IPS-15b (cell line): ENCODE results near the gene USP47.

ENCODE experiments used
- H3K27me3 ChIP-seq: one replicate; pipeline ENCODE4 v1.6.1; 2013; ENCODE audit warnings: low read length; ENCODE audit not compliant: control insufficient read depth, insufficient read depth
- H3K36me3 ChIP-seq: one replicate; pipeline ENCODE4 v1.6.1; 2013; ENCODE audit warnings: low read length; ENCODE audit not compliant: control insufficient read depth, insufficient read depth
- H3K4me1 ChIP-seq: one replicate; pipeline ENCODE4 v1.6.1; 2013; ENCODE audit warnings: mild to moderate bottlenecking, low read length; ENCODE audit not compliant: control insufficient read depth, insufficient read depth
- H3K4me3 ChIP-seq: one replicate; pipeline ENCODE4 v1.5.1; 2013; ENCODE audit warnings: low read depth, low read length
- H3K9ac ChIP-seq: one replicate; pipeline ENCODE4 v1.6.1; 2013; ENCODE audit warnings: low read depth, mild to moderate bottlenecking, low read length
- H3K9me3 ChIP-seq: one replicate; pipeline ENCODE4 v1.6.1; 2013; ENCODE audit warnings: mild to moderate bottlenecking, low read length; ENCODE audit not compliant: control insufficient read depth, insufficient read depth

The USP47 gene

DNA sequence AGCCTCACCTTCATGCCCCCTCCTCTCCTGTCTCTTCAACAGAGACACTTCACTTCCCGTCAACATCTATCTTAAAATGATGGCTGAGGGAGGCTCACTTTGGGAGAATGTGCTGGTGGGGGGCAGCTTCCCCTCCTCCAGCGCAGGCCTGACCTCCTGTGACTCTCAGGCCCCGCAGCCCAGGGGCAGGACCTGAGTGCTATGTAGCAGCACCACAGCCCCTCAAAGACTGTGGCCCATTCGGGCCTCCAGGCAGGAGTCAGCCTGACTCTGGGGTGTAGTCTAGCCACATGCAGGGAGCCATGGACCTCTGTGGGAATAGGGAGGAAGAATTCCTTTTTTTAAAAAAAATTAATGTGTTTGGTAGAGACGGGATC is 123.0 kb downstream of the USP47 start:
- Histone ChIP-seq H3K27me3 (no peaks in the 10 kb centered on the region), H3K36me3 (peaks cover 3% of the 10 kb centered on the region), H3K9ac (no peak overlapping the region), H3K4me3 (no peak overlapping the region), H3K9me3 (no peaks in the 10 kb centered on the region), H3K4me1 (peaks cover 3% of the 10 kb centered on the region)

GRCh38 chr11:11965192-11965591 is 123.4 kb downstream of the USP47 start:
- H3K27me3 ChIP-seq = no peaks in the 10 kb centered on the region
- H3K9ac ChIP-seq = no peak overlapping the region
- H3K4me1 ChIP-seq = peaks cover 3% of the 10 kb centered on the region
- H3K36me3 ChIP-seq = peaks cover 3% of the 10 kb centered on the region
- no peak overlapping the region for H3K4me3 ChIP-seq
- no peaks in the 10 kb centered on the region for H3K9me3 ChIP-seq

DNA sequence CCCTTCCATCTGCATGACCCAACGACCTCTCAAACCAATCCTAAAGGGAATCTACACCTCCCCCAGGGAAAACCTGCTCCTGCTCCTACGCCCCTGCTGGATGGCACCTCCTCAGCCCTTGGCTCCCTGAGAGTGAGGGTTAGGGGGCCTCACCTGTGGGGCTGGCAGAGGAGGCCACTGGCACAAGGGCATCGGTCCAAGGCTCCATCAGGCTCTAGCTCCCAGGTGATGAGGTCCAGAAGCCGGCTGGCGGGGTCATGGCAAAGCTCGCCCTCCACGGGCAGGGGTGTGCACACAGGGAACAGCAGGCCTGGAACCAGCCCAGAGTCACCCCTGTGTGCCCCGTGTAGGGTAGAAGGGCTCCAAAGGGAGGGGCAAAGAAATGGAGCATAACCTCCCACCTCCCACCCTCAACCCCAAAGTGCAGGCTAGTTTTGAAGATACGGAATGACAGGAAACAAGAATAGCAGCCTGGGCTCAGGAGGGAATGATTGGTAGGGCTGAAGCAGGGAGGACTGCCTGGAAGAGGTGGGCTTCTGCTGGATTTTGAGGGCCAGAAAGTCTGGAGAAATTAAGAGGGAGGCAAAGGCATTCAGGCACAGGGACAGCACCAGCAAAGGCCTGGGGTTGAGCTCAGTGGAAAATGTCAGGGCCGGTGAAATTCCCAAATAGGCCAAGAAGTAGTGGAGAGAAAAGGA is 124.0 kb downstream of the USP47 start:
- no peaks in the 10 kb centered on the region for H3K9me3 ChIP-seq
- H3K4me1 ChIP-seq = peaks cover 3% of the 10 kb centered on the region
- no peak overlapping the region for H3K9ac ChIP-seq
- H3K27me3 ChIP-seq = no peaks in the 10 kb centered on the region
- no peak overlapping the region for H3K4me3 ChIP-seq
- H3K36me3 ChIP-seq = peaks cover 3% of the 10 kb centered on the region

DNA sequence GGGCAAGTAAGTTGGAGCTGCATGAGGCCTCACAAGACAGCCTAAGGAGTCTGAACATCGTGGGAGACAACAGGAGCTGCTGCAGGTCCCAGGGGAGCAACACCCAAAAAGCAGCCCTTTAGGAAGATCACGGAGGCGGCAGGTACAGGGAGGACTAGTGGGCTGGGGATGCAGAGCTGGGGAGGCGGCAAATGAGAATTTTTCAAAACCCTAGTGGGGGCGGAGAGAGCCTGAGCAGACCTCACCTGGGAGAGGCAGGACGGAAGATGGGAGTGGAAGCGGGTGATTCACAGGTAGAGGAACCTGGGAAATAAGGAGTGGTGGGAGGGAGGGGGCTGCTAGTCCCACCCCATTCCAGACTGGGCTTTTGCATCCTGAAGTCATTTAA is 124.6 kb downstream of the USP47 start:
- Histone ChIP-seq H3K36me3 (peaks cover 3% of the 10 kb centered on the region), H3K27me3 (no peaks in the 10 kb centered on the region), H3K9ac (no peak overlapping the region), H3K9me3 (no peaks in the 10 kb centered on the region), H3K4me1 (peaks cover 3% of the 10 kb centered on the region), H3K4me3 (no peak overlapping the region)

- Histone ChIP-seq H3K27me3 (no peaks in the 10 kb centered on the region), H3K9me3 (no peaks in the 10 kb centered on the region), H3K4me3 (no peak overlapping the region), H3K36me3 (peaks cover 3% of the 10 kb centered on the region), H3K9ac (no peak overlapping the region), H3K4me1 (peaks cover 3% of the 10 kb centered on the region)
Measured at GRCh38 chr11:11966826-11967668, 125.3 kb downstream of the USP47 start.

- no peaks in the 10 kb centered on the region for H3K9me3 ChIP-seq
- no peak overlapping the region for H3K4me3 ChIP-seq
- H3K36me3 ChIP-seq = peaks cover 3% of the 10 kb centered on the region
- peaks cover 3% of the 10 kb centered on the region for H3K4me1 ChIP-seq
- H3K9ac ChIP-seq = no peak overlapping the region
- no peaks in the 10 kb centered on the region for H3K27me3 ChIP-seq
Measured at GRCh38 chr11:11967669-11968510, 126.1 kb downstream of the USP47 start.

- peaks cover 3% of the 10 kb centered on the region for H3K36me3 ChIP-seq
Measured at GRCh38 chr11:11968511-11969280, 126.9 kb downstream of the USP47 start.

GRCh38 chr11:11969380-11970215 is 127.8 kb downstream of the USP47 start:
- Histone ChIP-seq H3K36me3 (peaks cover 3% of the 10 kb centered on the region), H3K27me3 (no peaks in the 10 kb centered on the region), H3K9me3 (no peaks in the 10 kb centered on the region), H3K4me1 (peaks cover 3% of the 10 kb centered on the region), H3K4me3 (no peak overlapping the region), H3K9ac (no peak overlapping the region)

More at GRCh38 chr11:11968511-11969280, 126.9 kb downstream of the USP47 start:
- Histone ChIP-seq H3K4me1 (peaks cover 3% of the 10 kb centered on the region), H3K9me3 (no peaks in the 10 kb centered on the region), H3K27me3 (no peaks in the 10 kb centered on the region), H3K9ac (no peak overlapping the region), H3K4me3 (no peak overlapping the region)

DNA sequence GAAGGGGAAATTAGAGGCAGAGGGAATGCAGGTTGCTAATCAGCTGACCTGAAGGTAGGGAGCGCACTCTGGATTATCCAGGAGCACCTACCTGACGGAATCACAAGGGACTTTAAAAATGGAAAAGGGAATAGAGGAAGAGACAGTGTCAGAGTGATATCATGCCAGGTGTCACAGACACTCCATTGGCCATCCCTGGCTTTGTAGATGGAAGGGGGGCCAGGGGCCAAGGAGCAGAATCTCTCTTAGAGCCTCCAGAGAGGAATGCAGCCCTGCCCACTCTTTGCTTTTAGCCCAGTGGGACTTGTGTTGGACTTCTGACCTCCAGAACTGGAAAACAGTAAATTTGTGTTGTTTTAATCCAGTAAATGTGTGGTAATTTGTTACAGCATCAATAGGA is 128.8 kb downstream of the USP47 start:
- Histone ChIP-seq H3K27me3 (no peaks in the 10 kb centered on the region), H3K36me3 (peaks cover 3% of the 10 kb centered on the region), H3K9ac (no peak overlapping the region), H3K4me3 (no peak overlapping the region), H3K4me1 (peaks cover 3% of the 10 kb centered on the region), H3K9me3 (no peaks in the 10 kb centered on the region)

DNA sequence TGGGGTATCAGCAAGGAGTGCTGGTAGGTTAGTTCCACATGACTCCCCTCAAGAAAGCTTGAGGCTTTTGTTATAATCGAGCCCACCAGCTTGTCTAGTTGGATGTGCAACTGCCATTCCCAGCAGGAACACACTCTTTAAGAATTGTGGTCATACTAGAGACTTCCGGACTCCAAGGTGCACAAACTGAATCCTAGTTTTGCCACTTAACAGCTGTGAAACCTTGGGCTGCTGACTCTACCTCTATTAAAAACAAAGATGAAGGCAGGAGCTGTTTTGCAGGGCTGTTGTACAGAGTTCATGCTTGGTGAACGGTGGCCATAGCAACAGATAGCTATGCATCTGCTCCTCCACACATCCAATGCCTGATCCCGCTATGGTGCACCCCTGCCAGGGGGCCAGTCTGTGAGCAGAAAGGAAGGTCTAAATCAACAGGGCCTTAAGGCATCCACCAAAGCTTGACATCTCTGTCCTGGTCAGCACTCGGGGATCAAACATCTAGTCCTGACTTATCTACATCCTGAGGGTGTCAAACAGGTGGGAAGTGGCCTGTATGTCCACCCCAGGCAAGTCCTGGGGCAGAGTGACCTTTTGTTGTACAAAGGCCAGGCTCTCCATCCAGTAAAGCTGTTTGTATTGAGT is 130.3 kb downstream of the USP47 start:
- H3K9me3 ChIP-seq = no peaks in the 10 kb centered on the region
- peaks cover 7% of the 10 kb centered on the region for H3K4me1 ChIP-seq
- H3K36me3 ChIP-seq = peaks cover 3% of the 10 kb centered on the region
- H3K4me3 ChIP-seq = no peak overlapping the region
- no peaks in the 10 kb centered on the region for H3K27me3 ChIP-seq
- H3K9ac ChIP-seq = no peak overlapping the region
